ENCODE measurements around the gene MMD.
"Not testable (repeated sequence)": the region's sequence is repeated elsewhere in the genome, so short reads cannot be mapped to it uniquely, and the experiment has no call there.

The MMD gene

GRCh38 chr17:55453839-55454557 is 32.4 kb upstream of the MMD start:
- no CpG with 5 or more reads among the region's 6 CpGs for WGBS, 2 experiments (ENCODE audit: insufficient coverage in 2 of 2)
- H3K27ac ChIP-seq (ENCODE audit: low read depth, low read length, severe bottlenecking): no peak overlapping the region
- peaks cover 23% of the 10 kb centered on the region for H3K4me1 ChIP-seq (ENCODE audit: control insufficient read depth, insufficient read depth, low read length, poor library complexity, severe bottlenecking)
- no peak overlapping the region for H3K4me3 ChIP-seq (ENCODE audit: extremely low read depth, insufficient read depth, low read length, poor library complexity, severe bottlenecking)
- no peaks in the 10 kb centered on the region for H3K36me3 ChIP-seq (ENCODE audit: control insufficient read depth, insufficient read depth, low read length)
- H3K9me3 ChIP-seq (ENCODE audit: control insufficient read depth, low read length): no peaks in the 10 kb centered on the region

- Histone ChIP-seq H3K36me3 (ENCODE audit: control insufficient read depth, insufficient read depth, low read length) (no peaks in the 10 kb centered on the region), H3K27ac (ENCODE audit: low read depth, low read length, severe bottlenecking) (peak overlapping the region; percentile 63), H3K4me3 (ENCODE audit: extremely low read depth, insufficient read depth, low read length, poor library complexity, severe bottlenecking) (no peak overlapping the region), H3K4me1 (ENCODE audit: control insufficient read depth, insufficient read depth, low read length, poor library complexity, severe bottlenecking) (peaks cover 29% of the 10 kb centered on the region), H3K9me3 (ENCODE audit: control insufficient read depth, low read length) (no peaks in the 10 kb centered on the region)
- 82 to 85% methylated on average over 4 of the region's 5 CpGs for WGBS, 2 experiments (ENCODE audit: insufficient coverage in 2 of 2)
Measured at GRCh38 chr17:55452139-55452790, 30.6 kb upstream of the MMD start.

GRCh38 chr17:55451758-55452138 is 30.1 kb upstream of the MMD start:
- H3K4me1 ChIP-seq (ENCODE audit: control insufficient read depth, insufficient read depth, low read length, poor library complexity, severe bottlenecking): peaks cover 31% of the 10 kb centered on the region
- H3K36me3 ChIP-seq (ENCODE audit: control insufficient read depth, insufficient read depth, low read length): no peaks in the 10 kb centered on the region
- WGBS, 2 experiments (ENCODE audit: insufficient coverage in 2 of 2): 89 to 90% methylated on average over 2 of the region's 2 CpGs
- peak overlapping the region; percentile 72 for H3K27ac ChIP-seq (ENCODE audit: low read depth, low read length, severe bottlenecking)
- no peaks in the 10 kb centered on the region for H3K9me3 ChIP-seq (ENCODE audit: control insufficient read depth, low read length)
- no peak overlapping the region for H3K4me3 ChIP-seq (ENCODE audit: extremely low read depth, insufficient read depth, low read length, poor library complexity, severe bottlenecking)

- H3K36me3 ChIP-seq (ENCODE audit: control insufficient read depth, insufficient read depth, low read length): no peaks in the 10 kb centered on the region
- no peak overlapping the region for H3K4me3 ChIP-seq (ENCODE audit: extremely low read depth, insufficient read depth, low read length, poor library complexity, severe bottlenecking)
- H3K9me3 ChIP-seq (ENCODE audit: control insufficient read depth, low read length): no peaks in the 10 kb centered on the region
- peaks cover 34% of the 10 kb centered on the region for H3K4me1 ChIP-seq (ENCODE audit: control insufficient read depth, insufficient read depth, low read length, poor library complexity, severe bottlenecking)
- peak overlapping the region; percentile 72 for H3K27ac ChIP-seq (ENCODE audit: low read depth, low read length, severe bottlenecking)
- WGBS, 2 experiments (ENCODE audit: insufficient coverage in 2 of 2): 88 to 94% methylated on average over 1 of the region's 1 CpG
Measured at GRCh38 chr17:55451203-55451641, 29.6 kb upstream of the MMD start.

- Histone ChIP-seq H3K9me3 (ENCODE audit: control insufficient read depth, low read length) (no peaks in the 10 kb centered on the region), H3K27ac (ENCODE audit: low read depth, low read length, severe bottlenecking) (no peak overlapping the region), H3K4me3 (ENCODE audit: extremely low read depth, insufficient read depth, low read length, poor library complexity, severe bottlenecking) (no peak overlapping the region), H3K4me1 (ENCODE audit: control insufficient read depth, insufficient read depth, low read length, poor library complexity, severe bottlenecking) (peaks cover 39% of the 10 kb centered on the region), H3K36me3 (ENCODE audit: control insufficient read depth, insufficient read depth, low read length) (no peaks in the 10 kb centered on the region)
- WGBS, 2 experiments (ENCODE audit: insufficient coverage in 2 of 2): 90 to 94% methylated on average over 4 to 6 of the region's 7 CpGs
Measured at GRCh38 chr17:55450232-55450825, 28.7 kb upstream of the MMD start.

- peaks cover 51% of the 10 kb centered on the region for H3K4me1 ChIP-seq (ENCODE audit: control insufficient read depth, insufficient read depth, low read length, poor library complexity, severe bottlenecking)
- H3K9me3 ChIP-seq (ENCODE audit: control insufficient read depth, low read length): no peaks in the 10 kb centered on the region
- H3K4me3 ChIP-seq (ENCODE audit: extremely low read depth, insufficient read depth, low read length, poor library complexity, severe bottlenecking): no peak overlapping the region
- no peaks in the 10 kb centered on the region for H3K36me3 ChIP-seq (ENCODE audit: control insufficient read depth, insufficient read depth, low read length)
- WGBS, 2 experiments (ENCODE audit: insufficient coverage in 2 of 2): 68 to 100% methylated on average over 1 to 4 of the region's 4 CpGs
- H3K27ac ChIP-seq (ENCODE audit: low read depth, low read length, severe bottlenecking): peak overlapping the region; percentile 53
Measured at GRCh38 chr17:55448681-55449080, 27.0 kb upstream of the MMD start.

GRCh38 chr17:55446581-55447205 is 25.1 kb upstream of the MMD start:
- H3K36me3 ChIP-seq (ENCODE audit: control insufficient read depth, insufficient read depth, low read length): no peaks in the 10 kb centered on the region
- H3K4me1 ChIP-seq (ENCODE audit: control insufficient read depth, insufficient read depth, low read length, poor library complexity, severe bottlenecking): peaks cover 46% of the 10 kb centered on the region
- H3K27ac ChIP-seq (ENCODE audit: low read depth, low read length, severe bottlenecking): peak overlapping the region; percentile 2
- H3K9me3 ChIP-seq (ENCODE audit: control insufficient read depth, low read length): no peaks in the 10 kb centered on the region
- 100% methylated on average over 1 of the region's 4 CpGs; no CpG with 5 or more reads in 1 of the 2 experiments for WGBS, 2 experiments (ENCODE audit: insufficient coverage in 2 of 2)
- no peak overlapping the region for H3K4me3 ChIP-seq (ENCODE audit: extremely low read depth, insufficient read depth, low read length, poor library complexity, severe bottlenecking)

GRCh38 chr17:55446004-55446403 is 24.4 kb upstream of the MMD start:
- 89 to 94% methylated on average over 2 to 4 of the region's 4 CpGs for WGBS, 2 experiments (ENCODE audit: insufficient coverage in 2 of 2)

GRCh38 chr17:55444471-55445441 is 23.1 kb upstream of the MMD start:
- no peak overlapping the region for H3K27ac ChIP-seq (ENCODE audit: low read depth, low read length, severe bottlenecking)
- H3K9me3 ChIP-seq (ENCODE audit: control insufficient read depth, low read length): no peaks in the 10 kb centered on the region
- WGBS, 2 experiments (ENCODE audit: insufficient coverage in 2 of 2): 69 to 100% methylated on average over 1 to 3 of the region's 6 CpGs
- H3K4me3 ChIP-seq (ENCODE audit: extremely low read depth, insufficient read depth, low read length, poor library complexity, severe bottlenecking): no peak overlapping the region
- peaks cover 46% of the 10 kb centered on the region for H3K4me1 ChIP-seq (ENCODE audit: control insufficient read depth, insufficient read depth, low read length, poor library complexity, severe bottlenecking)
- H3K36me3 ChIP-seq (ENCODE audit: control insufficient read depth, insufficient read depth, low read length): no peaks in the 10 kb centered on the region

More at GRCh38 chr17:55446004-55446403, 24.4 kb upstream of the MMD start:
- H3K4me3 ChIP-seq (ENCODE audit: extremely low read depth, insufficient read depth, low read length, poor library complexity, severe bottlenecking); H3K27ac ChIP-seq (ENCODE audit: low read depth, low read length, severe bottlenecking); H3K36me3 ChIP-seq (ENCODE audit: control insufficient read depth, insufficient read depth, low read length); H3K9me3 ChIP-seq (ENCODE audit: control insufficient read depth, low read length): not testable (repeated sequence)
- peaks cover 45% of the 10 kb centered on the region for H3K4me1 ChIP-seq (ENCODE audit: control insufficient read depth, insufficient read depth, low read length, poor library complexity, severe bottlenecking)

GRCh38 chr17:55443904-55444303 is 22.3 kb upstream of the MMD start:
- Histone ChIP-seq H3K36me3 (ENCODE audit: control insufficient read depth, insufficient read depth, low read length) (no peaks in the 10 kb centered on the region), H3K27ac (ENCODE audit: low read depth, low read length, severe bottlenecking) (no peak overlapping the region), H3K4me1 (ENCODE audit: control insufficient read depth, insufficient read depth, low read length, poor library complexity, severe bottlenecking) (peaks cover 52% of the 10 kb centered on the region), H3K4me3 (ENCODE audit: extremely low read depth, insufficient read depth, low read length, poor library complexity, severe bottlenecking) (no peak overlapping the region), H3K9me3 (ENCODE audit: control insufficient read depth, low read length) (no peaks in the 10 kb centered on the region)
- WGBS, 2 experiments (ENCODE audit: insufficient coverage in 2 of 2): 93 to 96% methylated on average over 7 to 9 of the region's 10 CpGs
